ENCODE results near the gene ZFTA.

ZFTA gene

GRCh38 chr11:63795066-63795465 is 26.5 kb upstream of the ZFTA start:
- no peak for TF ChIP-seq CTCF (IDR thresholded peaks at IDR 0.05; ENCODE audit: insufficient read depth, missing control alignments)
- DNase-seq (ENCODE audit: insufficient read length, low spot score): no peak
- no peak for FAIRE-seq

GRCh38 chr11:63793161-63793560 is 24.6 kb upstream of the ZFTA start:
- DNase-seq (ENCODE audit: insufficient read length, low spot score): no peak
- FAIRE-seq: no peak
- no peak for TF ChIP-seq CTCF (IDR thresholded peaks at IDR 0.05; ENCODE audit: insufficient read depth, missing control alignments)

- no peak for TF ChIP-seq CTCF (IDR thresholded peaks at IDR 0.05; ENCODE audit: insufficient read depth, missing control alignments)
- FAIRE-seq (no peak), DNase-seq (ENCODE audit: insufficient read length, low spot score) (no peak)
Measured at GRCh38 chr11:63791495-63792167, 23.1 kb upstream of the ZFTA start.

- no peak for TF ChIP-seq CTCF (IDR thresholded peaks at IDR 0.05; ENCODE audit: insufficient read depth, missing control alignments)
- no peak for FAIRE-seq
- no peak for DNase-seq (ENCODE audit: insufficient read length, low spot score)
Measured at GRCh38 chr11:63785823-63786222, 17.2 kb upstream of the ZFTA start.

GRCh38 chr11:63783925-63784592 is 15.5 kb upstream of the ZFTA start:
- TF ChIP-seq CTCF (IDR thresholded peaks at IDR 0.05; ENCODE audit: insufficient read depth, missing control alignments): no peak
- FAIRE-seq (no peak), DNase-seq (ENCODE audit: insufficient read length, low spot score) (no peak)

GRCh38 chr11:63782749-63783148 is 14.2 kb upstream of the ZFTA start:
- DNase-seq (ENCODE audit: insufficient read length, low spot score) (no peak), FAIRE-seq (no peak)
- TF ChIP-seq CTCF (IDR thresholded peaks at IDR 0.05; ENCODE audit: insufficient read depth, missing control alignments): no peak

- no peak for FAIRE-seq
- no peak for DNase-seq (ENCODE audit: insufficient read length, low spot score)
- no peak for TF ChIP-seq CTCF (IDR thresholded peaks at IDR 0.05; ENCODE audit: insufficient read depth, missing control alignments)
Measured at GRCh38 chr11:63779039-63779438, 10.5 kb upstream of the ZFTA start.
